Measurements from ENCODE around the gene HBM. TPM values are rescaled to one million over a fixed set of nuclear protein-coding genes. Genes with fewer than 3 reads are reported as not detected.
"Not testable (repeated sequence)": the region's sequence is repeated elsewhere in the genome, so short reads cannot be mapped to it uniquely, and the experiment has no call there.

HBM gene
- total RNA-seq, 1 donor from 2014 or later = 10.4 TPM

GRCh38 chr16:211631-212180 is 45.9 kb downstream of the HBM start:
- ATAC-seq; DNase-seq (ENCODE audit: low spot score); intact Hi-C loops (cut with DNase I): not testable (repeated sequence)

- intact Hi-C loops (cut with DNase I) = no loop called here
- ATAC-seq (no peak), DNase-seq (ENCODE audit: low spot score) (no peak)
Observed at GRCh38 chr16:212999-213398, 47.2 kb downstream of the HBM start.

Other genes with a start within 250 kb of the HBM start
- gene POLR3K, start 112.4 kb upstream of the HBM start, total RNA-seq = 7.1 TPM
- 8.7 TPM for gene SNRNP25, start 112.2 kb upstream of the HBM start, total RNA-seq
- gene RHBDF1, start 93.3 kb upstream of the HBM start, total RNA-seq = 116 TPM
- gene MPG, start 87.8 kb upstream of the HBM start, total RNA-seq = 35.0 TPM
- 45.7 TPM for gene NPRL3, start 27.3 kb upstream of the HBM start, total RNA-seq
- not detected for gene HBZ, start 13.3 kb upstream of the HBM start, total RNA-seq
- 11,939 TPM for gene HBA2, start 6.9 kb downstream of the HBM start, total RNA-seq
- gene HBA1, start 10.7 kb downstream of the HBM start, total RNA-seq = 11,060 TPM
- 3.2 TPM for gene HBQ1, start 14.5 kb downstream of the HBM start, total RNA-seq
- 102 TPM for gene LUC7L, start 63.5 kb downstream of the HBM start, total RNA-seq
- gene FAM234A, start 68.8 kb downstream of the HBM start, total RNA-seq = 129 TPM
- 48.9 TPM for gene RGS11, start 110.0 kb downstream of the HBM start, total RNA-seq
- gene ARHGDIG, start 114.6 kb downstream of the HBM start, total RNA-seq = 0.94 TPM
- gene PDIA2, start 117.2 kb downstream of the HBM start, total RNA-seq = 0.85 TPM
- 20.1 TPM for gene AXIN1, start 186.7 kb downstream of the HBM start, total RNA-seq
- gene MRPL28, start 204.6 kb downstream of the HBM start, total RNA-seq = 32.5 TPM
- 29.0 TPM for gene PGAP6, start 216.0 kb downstream of the HBM start, total RNA-seq
- gene NME4, start 231.2 kb downstream of the HBM start, total RNA-seq = 68.3 TPM
- gene DECR2, start 235.9 kb downstream of the HBM start, total RNA-seq = 10.4 TPM

Measured in sciatic nerve (tissue), 2 donors.